GM23338 (cell line): ENCODE data around the gene POLR3E.

Experiments
- CTCF ChIP-seq, 2 experiments: fragments of 200-600 bp in 1 of 2; sonication (generic) in 1 of 2; conservative IDR thresholded peaks; 2 replicates each; pipeline versions ENCODE4 v1.5.1 to v1.6.1; 2016 to 2017; ENCODE audit warnings: antibody characterized with exemption in 2 of 2, low read depth in 2 of 2, mild to moderate bottlenecking in 2 of 2, moderate library complexity in 1 of 2
- EZH2 ChIP-seq: fragments of 200-600 bp; sonication (generic); IDR thresholded peaks from one replicate; pipeline ENCODE4 v1.8.0; 2017; ENCODE audit warnings: antibody characterized with exemption, mild to moderate bottlenecking, low read depth; ENCODE audit not compliant: unreplicated experiment
- EZH2phosphoT487 ChIP-seq: fragments of 200-600 bp; sonication (generic); IDR thresholded peaks from one replicate; pipeline ENCODE4 v1.8.1; 2018; ENCODE audit warnings: antibody characterized with exemption; ENCODE audit not compliant: unreplicated experiment
- POLR2AphosphoS5 ChIP-seq: IDR thresholded peaks from 2 replicates; pipeline ENCODE4 v1.6.1; 2016; ENCODE audit warnings: antibody characterized with exemption, low read depth
- TF ChIP-seq, protein P1 (sequence below): IDR thresholded peaks from one replicate; pipeline ENCODE4 v1.6.1; 2018; ENCODE audit warnings: antibody characterized with exemption; ENCODE audit not compliant: unreplicated experiment
- TF ChIP-seq, protein P2 (sequence below): IDR thresholded peaks from 2 replicates; pipeline ENCODE4 v1.6.1; 2016; ENCODE audit warnings: antibody characterized with exemption

DNA sequence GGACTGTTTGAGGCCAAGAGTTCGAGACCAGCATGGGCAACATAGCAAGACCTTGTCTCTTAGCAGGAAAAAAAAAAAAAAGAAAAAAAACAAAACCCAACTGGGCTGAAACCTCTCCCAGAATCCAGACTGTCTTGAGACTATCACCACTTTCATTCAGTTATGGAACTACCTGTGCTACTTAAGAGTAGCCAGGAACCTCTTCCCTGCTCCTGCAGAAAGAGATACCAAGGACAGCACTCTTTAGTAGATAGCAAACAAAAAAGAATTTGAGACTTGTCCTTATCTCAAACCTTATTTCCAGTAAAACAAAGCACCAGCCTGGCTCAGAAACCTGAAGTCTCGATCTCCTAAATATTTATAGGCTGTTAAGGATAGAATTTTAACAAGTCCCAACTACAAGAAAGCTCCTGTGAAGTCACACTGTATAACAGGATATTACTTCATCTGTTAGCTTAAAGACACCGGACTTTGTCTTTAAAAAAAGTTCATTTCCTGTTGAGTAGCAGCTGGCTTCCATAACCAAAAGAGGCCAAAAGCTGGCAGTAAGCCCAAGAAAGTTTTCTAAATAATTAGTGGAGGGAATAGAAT is 72.1 kb downstream of the POLR3E start:
- TF ChIP-seq CTCF (conservative IDR thresholded peaks at IDR 0.05; ENCODE audit: low read depth in 2 of 2) (no peak), POLR2AphosphoS5 (no peak), EZH2 (no peak), EZH2phosphoT487 (no peak)
- TF ChIP-seq, protein P1, sequence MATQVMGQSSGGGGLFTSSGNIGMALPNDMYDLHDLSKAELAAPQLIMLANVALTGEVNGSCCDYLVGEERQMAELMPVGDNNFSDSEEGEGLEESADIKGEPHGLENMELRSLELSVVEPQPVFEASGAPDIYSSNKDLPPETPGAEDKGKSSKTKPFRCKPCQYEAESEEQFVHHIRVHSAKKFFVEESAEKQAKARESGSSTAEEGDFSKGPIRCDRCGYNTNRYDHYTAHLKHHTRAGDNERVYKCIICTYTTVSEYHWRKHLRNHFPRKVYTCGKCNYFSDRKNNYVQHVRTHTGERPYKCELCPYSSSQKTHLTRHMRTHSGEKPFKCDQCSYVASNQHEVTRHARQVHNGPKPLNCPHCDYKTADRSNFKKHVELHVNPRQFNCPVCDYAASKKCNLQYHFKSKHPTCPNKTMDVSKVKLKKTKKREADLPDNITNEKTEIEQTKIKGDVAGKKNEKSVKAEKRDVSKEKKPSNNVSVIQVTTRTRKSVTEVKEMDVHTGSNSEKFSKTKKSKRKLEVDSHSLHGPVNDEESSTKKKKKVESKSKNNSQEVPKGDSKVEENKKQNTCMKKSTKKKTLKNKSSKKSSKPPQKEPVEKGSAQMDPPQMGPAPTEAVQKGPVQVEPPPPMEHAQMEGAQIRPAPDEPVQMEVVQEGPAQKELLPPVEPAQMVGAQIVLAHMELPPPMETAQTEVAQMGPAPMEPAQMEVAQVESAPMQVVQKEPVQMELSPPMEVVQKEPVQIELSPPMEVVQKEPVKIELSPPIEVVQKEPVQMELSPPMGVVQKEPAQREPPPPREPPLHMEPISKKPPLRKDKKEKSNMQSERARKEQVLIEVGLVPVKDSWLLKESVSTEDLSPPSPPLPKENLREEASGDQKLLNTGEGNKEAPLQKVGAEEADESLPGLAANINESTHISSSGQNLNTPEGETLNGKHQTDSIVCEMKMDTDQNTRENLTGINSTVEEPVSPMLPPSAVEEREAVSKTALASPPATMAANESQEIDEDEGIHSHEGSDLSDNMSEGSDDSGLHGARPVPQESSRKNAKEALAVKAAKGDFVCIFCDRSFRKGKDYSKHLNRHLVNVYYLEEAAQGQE: peak; percentile 56
- TF ChIP-seq, protein P2, sequence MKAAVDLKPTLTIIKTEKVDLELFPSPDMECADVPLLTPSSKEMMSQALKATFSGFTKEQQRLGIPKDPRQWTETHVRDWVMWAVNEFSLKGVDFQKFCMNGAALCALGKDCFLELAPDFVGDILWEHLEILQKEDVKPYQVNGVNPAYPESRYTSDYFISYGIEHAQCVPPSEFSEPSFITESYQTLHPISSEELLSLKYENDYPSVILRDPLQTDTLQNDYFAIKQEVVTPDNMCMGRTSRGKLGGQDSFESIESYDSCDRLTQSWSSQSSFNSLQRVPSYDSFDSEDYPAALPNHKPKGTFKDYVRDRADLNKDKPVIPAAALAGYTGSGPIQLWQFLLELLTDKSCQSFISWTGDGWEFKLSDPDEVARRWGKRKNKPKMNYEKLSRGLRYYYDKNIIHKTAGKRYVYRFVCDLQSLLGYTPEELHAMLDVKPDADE: no peak
